Stomach (tissue), 9 donors: Measurements from ENCODE around the gene MYOC. TPM values are rescaled to one million over a fixed set of nuclear protein-coding genes. Genes with fewer than 3 reads are reported as not detected.
"Not testable (repeated sequence)": the region's sequence is repeated elsewhere in the genome, so short reads cannot be mapped to it uniquely, and the experiment has no call there.

Experiments
- DNase-seq, 2 donors: peaks; one replicate each; pipeline versions ENCODE4 v3.0.0 to v3.0.0-alpha.2; 2013 to 2019
- H3K27ac ChIP-seq, 5 donors: fragments of 200-600 bp in 4 of 5; sonication (generic) in 4 of 5; one replicate each; pipeline ENCODE4 v1.5.1; 2013 to 2019; ENCODE audit warnings: mild to moderate bottlenecking in 1 of 5, moderate library complexity in 1 of 5
- H3K27me3 ChIP-seq, 3 donors: fragments of 200-600 bp; sonication (generic); one replicate each; pipeline ENCODE4 v1.5.1; 2017 to 2019; ENCODE audit warnings: mixed run types in 1 of 3
- H3K36me3 ChIP-seq, 4 donors: fragments of 200-600 bp; sonication (generic); 1 replicate in 3 of 4; 2 replicates in 1 of 4; pipeline ENCODE4 v1.5.1; 2016 to 2019
- H3K4me1 ChIP-seq, 4 donors: fragments of 200-600 bp; sonication (generic); one replicate each; pipeline ENCODE4 v1.5.1; 2016 to 2019
- H3K4me3 ChIP-seq, 4 donors: fragments of 200-600 bp; sonication (generic) in 3 of 4; one replicate each; pipeline ENCODE4 v1.5.1; 2016 to 2019; ENCODE audit warnings: mild to moderate bottlenecking in 1 of 4
- H3K9me3 ChIP-seq, 4 donors: fragments of 200-600 bp; sonication (generic); one replicate each; pipeline ENCODE4 v1.5.1; 2016 to 2019
- CTCF ChIP-seq, 7 experiments: fragments of 450-650 bp in 4 of 7; fragments of 200-600 bp in 3 of 7; sonication (generic) in 3 of 7; IDR thresholded peaks; one replicate each; pipeline ENCODE4 v1.5.1; 2016 to 2019; ENCODE audit warnings: antibody characterized with exemption in 7 of 7, control low read depth in 2 of 7, mild to moderate bottlenecking in 1 of 7
- EP300 ChIP-seq: sonication (generic); formaldehyde crosslinking; IDR thresholded peaks from one replicate; pipeline ENCODE4 v1.6.1; 2017; ENCODE audit warnings: antibody characterized with exemption
- POLR2A ChIP-seq, 4 donors: fragments of 450-650 bp; IDR thresholded peaks; one replicate each; pipeline ENCODE4 v1.6.1; 2016; ENCODE audit warnings: antibody characterized with exemption in 4 of 4, control low read depth in 2 of 4, mild to moderate bottlenecking in 1 of 4, moderate library complexity in 1 of 4
- POLR2AphosphoS5 ChIP-seq, 3 donors: sonication (generic); formaldehyde crosslinking; IDR thresholded peaks; one replicate each; pipeline ENCODE4 v1.6.1; 2016; ENCODE audit warnings: antibody characterized with exemption in 3 of 3
- WGBS, 5 donors: extraction: QIAGEN DNeasy Blood & Tissue Kit in 3 of 5; methylation state at CpG; one replicate each; pipeline versions ENCODE4 v1.1.5 to v1.1.7; 2013 to 2018; 5-methylcytosine and 5-hydroxymethylcytosine counted together
- intact Hi-C: fragments of 100-400 bp; cut with DNase I; formaldehyde crosslinking; loops from one replicate; pipeline ENCODE4 v1.15.1; 2023; ENCODE audit warnings: low total_unique reads
- polyA plus RNA-seq, 3 donors: library from polyadenylated mRNA; stranded (reverse); fragments of 200-250 nt; gene quantifications; one replicate each; pipeline ENCODE4 v1.2.3, GENCODE V29; 2013
- total RNA-seq, 5 donors: library from RNA; depleted of rRNA; stranded (reverse); fragments of >200 nt; gene quantifications; one replicate each; pipeline versions ENCODE4 v1.1.0 to v1.2.3, GENCODE V29; 2014 to 2016
- donor health status: healthy with polysubstance abuse.
- donor health status: Bipolar disorder and iron deficiency.
- donor health status: healthy.

MYOC gene
- total and polyA plus RNA-seq, 8 donors, result 0.25 to 83.9 (median 2.9) TPM; not detected in 1

- Histone ChIP-seq H3K4me1 (peaks cover 0 to 18% (median 5%) of the 10 kb centered on the region in 4 donors), H3K4me3 (no peak overlapping the region), H3K9me3 (no peaks in the 10 kb centered on the region), H3K27ac (peak overlapping the region in 4 of 5 donors; percentile 23 to 75 (median 60)), H3K27me3 (no peaks in the 10 kb centered on the region), H3K36me3 (no peaks in the 10 kb centered on the region)
- intact Hi-C loops, result no loop called here
- WGBS, 5 donors, result 58 to 79% (median 74%) methylated on average over 7 of the region's 7 CpGs
- DNase-seq, result no peak
- no peak for TF ChIP-seq CTCF (IDR thresholded peaks at IDR 0.05)
- TF ChIP-seq EP300, result no peak
- no peak for TF ChIP-seq POLR2A (IDR thresholded peaks at IDR 0.05)
- no peak for TF ChIP-seq POLR2AphosphoS5 (IDR thresholded peaks at IDR 0.05)
Measured at GRCh38 chr1:171663036-171663853, 10.8 kb upstream of the MYOC start.

DNA sequence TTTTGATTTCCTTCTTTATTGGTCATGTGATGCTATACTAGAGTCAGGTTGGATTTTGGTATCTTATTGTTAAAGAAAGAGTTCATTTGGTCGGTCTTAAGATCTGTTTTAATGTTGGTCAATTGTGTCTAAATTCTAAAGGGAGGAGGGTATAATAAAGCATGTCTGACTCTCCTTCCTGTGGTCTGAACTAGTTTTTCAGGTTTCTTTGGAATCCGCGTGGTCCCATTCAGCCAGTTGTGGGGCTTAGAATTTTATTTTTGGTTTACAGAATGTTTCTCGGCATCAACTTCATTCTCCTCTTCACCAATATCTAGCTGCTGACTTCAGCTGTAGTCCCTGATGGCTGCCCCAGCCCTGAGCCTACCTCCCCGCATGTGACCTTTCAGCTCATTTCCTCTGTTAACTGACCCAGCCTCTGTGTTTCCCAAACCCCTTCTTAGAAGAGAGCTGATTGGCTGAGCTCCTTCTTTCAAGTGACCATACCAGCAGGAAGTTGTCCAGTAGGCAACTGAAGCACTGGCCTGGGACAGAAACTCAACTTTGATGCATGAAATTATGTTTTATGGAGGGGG, 8.7 kb upstream of the MYOC start:
- Histone ChIP-seq H3K36me3 (no peaks in the 10 kb centered on the region), H3K4me3 (no peak overlapping the region), H3K9me3 (no peaks in the 10 kb centered on the region), H3K4me1 (peaks cover 0 to 21% (median 7%) of the 10 kb centered on the region in 4 donors), H3K27me3 (no peaks in the 10 kb centered on the region), H3K27ac (peak overlapping the region in 1 of 5 donors; percentile 5)
- TF ChIP-seq POLR2A (IDR thresholded peaks at IDR 0.05), result no peak
- no peak for TF ChIP-seq POLR2AphosphoS5 (IDR thresholded peaks at IDR 0.05)
- no peak for TF ChIP-seq EP300
- no peak for DNase-seq
- WGBS, 5 donors, result 68 to 89% (median 74%) methylated on average over 5 of the region's 5 CpGs
- intact Hi-C loops, result no loop called here

DNA sequence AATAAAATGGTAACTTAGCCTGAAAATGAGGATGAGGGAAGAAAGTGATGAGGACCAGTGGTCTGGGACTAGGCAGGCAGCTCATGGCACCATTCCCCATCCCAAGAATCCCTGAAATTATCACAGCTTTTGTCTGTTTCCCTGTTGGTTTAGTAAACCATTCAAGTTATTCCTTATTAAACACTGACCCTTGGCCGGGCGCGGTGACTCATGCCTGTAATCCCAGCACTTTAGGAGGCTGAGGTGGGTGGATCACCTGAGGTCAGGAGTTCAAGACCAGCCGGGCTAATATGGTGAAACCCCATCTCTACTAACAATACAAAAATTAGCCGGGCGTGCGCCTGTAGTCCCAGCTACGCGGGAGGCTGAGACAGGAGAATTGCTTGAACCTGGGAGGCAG, 3.7 kb upstream of the MYOC start:
- H3K4me3 ChIP-seq, H3K36me3 ChIP-seq, H3K9me3 ChIP-seq, H3K27me3 ChIP-seq, DNase-seq, intact Hi-C loops: not testable (repeated sequence)
- H3K4me1 ChIP-seq, result peaks cover 0 to 42% (median 29%) of the 10 kb centered on the region in 4 donors
- H3K27ac ChIP-seq, result peak overlapping the region in 4 of 5 donors; percentile 69 to 82 (median 76)
- 82 to 91% (median 88%) methylated on average over 9 of the region's 9 CpGs for WGBS, 5 donors

GRCh38 chr1:171655746-171656116, 3.2 kb upstream of the MYOC start:
- peak overlapping the region in 4 of 5 donors; percentile 69 to 82 (median 76) for H3K27ac ChIP-seq
- DNase-seq, result no peak
- intact Hi-C loops, result no loop called here
- H3K4me3 ChIP-seq, result no peak overlapping the region
- WGBS, 5 donors, result 61 to 79% (median 74%) methylated on average over 6 of the region's 6 CpGs
- H3K36me3 ChIP-seq, result no peaks in the 10 kb centered on the region
- TF ChIP-seq CTCF (IDR thresholded peaks at IDR 0.05) (no peak), POLR2A (IDR thresholded peaks at IDR 0.05) (no peak), EP300 (no peak), POLR2AphosphoS5 (IDR thresholded peaks at IDR 0.05) (no peak)
- H3K27me3 ChIP-seq, result peaks cover 0 to 7% (median 0%) of the 10 kb centered on the region in 3 donors
- peaks cover 0 to 42% (median 29%) of the 10 kb centered on the region in 4 donors for H3K4me1 ChIP-seq
- no peaks in the 10 kb centered on the region for H3K9me3 ChIP-seq

- H3K27me3 ChIP-seq, result peaks cover 0 to 7% (median 0%) of the 10 kb centered on the region in 3 donors
- H3K27ac ChIP-seq, result peak overlapping the region; percentile 33 to 82 (median 72)
- peak; percentile 45 to 85 for DNase-seq
- 27 to 46% (median 41%) methylated on average over 24 of the region's 24 CpGs for WGBS, 5 donors
- no peak for TF ChIP-seq POLR2A (IDR thresholded peaks at IDR 0.05)
- TF ChIP-seq CTCF (IDR thresholded peaks at IDR 0.05), result peak in 3 of 7 experiments; percentile 26 to 44 (median 34)
- TF ChIP-seq EP300, result no peak
- intact Hi-C loops, result no loop called here
- H3K36me3 ChIP-seq, result no peaks in the 10 kb centered on the region
- H3K4me3 ChIP-seq, result peak overlapping the region in 2 of 4 donors; percentile 7 to 8
- H3K4me1 ChIP-seq, result peaks cover 0 to 42% (median 29%) of the 10 kb centered on the region in 4 donors
- no peaks in the 10 kb centered on the region for H3K9me3 ChIP-seq
Measured at GRCh38 chr1:171654942-171655745, 2.7 kb upstream of the MYOC start.
